Effector memory CD4-positive, alpha-beta T cell (primary cell): Measurements from ENCODE around the gene TNFRSF18.

Experiments used
- DNase-seq, 3 donors: peaks; one replicate each; pipeline ENCODE4 v3.0.0-alpha.2; 2020
- H3K27ac ChIP-seq: 2 replicates; pipeline ENCODE4 v1.7.0; 2013; ENCODE audit warnings: mild to moderate bottlenecking, low read length, moderate library complexity; ENCODE audit not compliant: insufficient read depth, poor library complexity, severe bottlenecking
- H3K27me3 ChIP-seq: replicated peaks from 2 replicates; pipeline ENCODE4 v1.7.0; 2013; ENCODE audit warnings: mild to moderate bottlenecking, low read length; ENCODE audit not compliant: insufficient read depth, control insufficient read depth, poor library complexity, severe bottlenecking
- H3K36me3 ChIP-seq: 2 replicates; pipeline ENCODE4 v1.7.0; 2013; ENCODE audit warnings: mild to moderate bottlenecking, low read length, moderate library complexity; ENCODE audit not compliant: control insufficient read depth, insufficient read depth
- H3K4me1 ChIP-seq: 2 replicates; pipeline ENCODE4 v1.7.0; 2013; ENCODE audit warnings: low read length, mild to moderate bottlenecking; ENCODE audit not compliant: control insufficient read depth, insufficient read depth, poor library complexity, severe bottlenecking
- H3K4me3 ChIP-seq: 2 replicates; pipeline ENCODE4 v1.7.0; 2013; ENCODE audit warnings: low read length, low read depth, mild to moderate bottlenecking; ENCODE audit not compliant: insufficient read depth, poor library complexity, severe bottlenecking
- H3K9me3 ChIP-seq: 2 replicates; pipeline ENCODE4 v1.7.0; 2013; ENCODE audit warnings: mild to moderate bottlenecking, low read length, moderate library complexity; ENCODE audit not compliant: control insufficient read depth

The TNFRSF18 gene

GRCh38 chr1:1213345-1214265, 7.2 kb upstream of the TNFRSF18 start, which contains the start of gene TNFRSF4:
TNFRSF4 (minus strand) TSS chr1:1214153; CDS start chr1:1214127, 26 bp downstream.
- Histone ChIP-seq H3K9me3 (no peaks in the 10 kb centered on the region), H3K4me1 (peaks cover 74% of the 10 kb centered on the region), H3K27me3 (no peaks in the 10 kb centered on the region), H3K27ac (peak within 1 kb of the TSS; percentile 89), H3K4me3 (peak within 1 kb of the TSS; percentile 74), H3K36me3 (no peaks in the 10 kb centered on the region)
- peak in 2 of 3 donors; percentile 45 to 51 for DNase-seq

DNA sequence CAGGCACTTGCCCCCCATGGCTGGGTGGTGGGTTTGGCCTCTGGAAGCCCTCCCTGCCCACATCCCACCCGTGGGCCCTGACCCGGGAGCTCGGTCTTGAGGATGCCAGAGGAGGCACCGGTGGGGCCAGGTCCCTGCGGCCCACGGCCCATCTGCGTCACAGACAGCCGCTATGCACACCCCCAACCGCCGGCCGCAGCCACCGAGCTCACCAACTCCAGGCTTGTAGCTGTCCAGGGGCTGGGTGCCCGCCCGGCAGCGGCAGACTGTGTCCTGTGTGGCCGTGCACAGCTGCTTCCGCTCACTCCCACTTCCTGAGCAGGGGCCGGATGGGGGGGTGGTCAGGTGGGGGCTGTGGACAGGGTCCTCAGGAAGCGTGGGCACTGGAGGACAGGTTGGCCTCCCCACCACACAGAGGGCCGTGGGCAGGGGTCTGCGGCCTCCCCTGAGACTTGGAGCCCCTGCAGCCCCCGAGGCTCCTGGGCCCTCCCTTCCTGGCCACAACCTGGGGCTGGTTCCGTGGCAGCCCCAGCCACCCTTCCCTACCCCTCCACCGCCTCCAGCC, 6.5 kb upstream of the TNFRSF18 start:
- H3K27me3 ChIP-seq: no peaks in the 10 kb centered on the region
- peak overlapping the region; percentile 74 for H3K4me3 ChIP-seq
- peak; percentile 43 to 59 (median 44) for DNase-seq
- no peaks in the 10 kb centered on the region for H3K9me3 ChIP-seq
- H3K27ac ChIP-seq: peak overlapping the region; percentile 89
- H3K36me3 ChIP-seq: no peaks in the 10 kb centered on the region
- H3K4me1 ChIP-seq: peaks cover 74% of the 10 kb centered on the region

GRCh38 chr1:1211541-1212441, 5.4 kb upstream of the TNFRSF18 start:
- H3K9me3 ChIP-seq: no peaks in the 10 kb centered on the region
- no peaks in the 10 kb centered on the region for H3K27me3 ChIP-seq
- no peaks in the 10 kb centered on the region for H3K36me3 ChIP-seq
- H3K4me3 ChIP-seq: peak overlapping the region; percentile 29
- peak overlapping the region; percentile 32 for H3K27ac ChIP-seq
- DNase-seq: no peak
- H3K4me1 ChIP-seq: peaks cover 77% of the 10 kb centered on the region

GRCh38 chr1:1210726-1211540, 4.5 kb upstream of the TNFRSF18 start:
- Histone ChIP-seq H3K36me3 (no peaks in the 10 kb centered on the region), H3K27ac (peak overlapping the region; percentile 32), H3K27me3 (no peaks in the 10 kb centered on the region), H3K4me1 (peaks cover 77% of the 10 kb centered on the region), H3K9me3 (no peaks in the 10 kb centered on the region), H3K4me3 (no peak overlapping the region)
- DNase-seq: no peak

- peak; percentile 43 to 51 (median 47) for DNase-seq
- peak overlapping the region; percentile 83 for H3K27ac ChIP-seq
- no peaks in the 10 kb centered on the region for H3K9me3 ChIP-seq
- no peaks in the 10 kb centered on the region for H3K27me3 ChIP-seq
- H3K4me3 ChIP-seq: peak overlapping the region; percentile 26
- peaks cover 69% of the 10 kb centered on the region for H3K4me1 ChIP-seq
- H3K36me3 ChIP-seq: no peaks in the 10 kb centered on the region
Observed at GRCh38 chr1:1208713-1209433, 2.5 kb upstream of the TNFRSF18 start.

GRCh38 chr1:1207571-1207892, 1.1 kb upstream of the TNFRSF18 start:
- peak overlapping the region; percentile 83 for H3K27ac ChIP-seq
- H3K36me3 ChIP-seq: no peaks in the 10 kb centered on the region
- no peaks in the 10 kb centered on the region for H3K27me3 ChIP-seq
- H3K9me3 ChIP-seq: no peaks in the 10 kb centered on the region
- H3K4me1 ChIP-seq: peaks cover 56% of the 10 kb centered on the region
- H3K4me3 ChIP-seq: no peak overlapping the region
- no peak for DNase-seq

DNA sequence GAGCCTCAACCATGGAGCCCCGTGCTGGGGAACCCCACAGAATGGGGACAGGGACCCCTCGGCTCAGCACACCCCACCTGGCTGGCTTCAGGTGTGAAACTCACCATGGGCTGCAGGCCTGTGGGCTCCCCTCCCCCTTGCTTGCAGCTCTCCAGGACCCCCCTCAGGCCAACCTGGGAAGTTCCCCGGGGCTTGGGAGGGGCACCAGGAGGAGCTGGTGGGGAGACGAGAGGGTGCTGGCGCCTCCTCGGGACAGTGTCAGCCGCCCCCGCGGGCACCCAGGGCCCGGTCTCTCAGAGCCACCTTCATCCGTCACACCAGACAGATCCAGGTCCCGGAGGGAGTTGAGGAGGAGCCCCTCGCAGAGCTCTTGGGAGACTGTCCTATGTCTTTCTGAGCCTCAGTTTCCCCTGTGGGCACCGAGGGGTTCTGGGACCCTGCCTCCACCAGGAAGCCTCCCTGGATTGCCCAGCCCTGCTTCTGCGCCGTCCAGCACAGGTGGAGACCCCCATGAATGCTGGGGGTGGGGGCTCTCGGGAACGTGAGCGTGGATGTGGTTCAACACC, 657 bp upstream of the TNFRSF18 start:
- no peaks in the 10 kb centered on the region for H3K9me3 ChIP-seq
- peak overlapping the region; percentile 83 for H3K27ac ChIP-seq
- peaks cover 53% of the 10 kb centered on the region for H3K4me1 ChIP-seq
- DNase-seq: no peak
- H3K27me3 ChIP-seq: no peaks in the 10 kb centered on the region
- H3K4me3 ChIP-seq: peak overlapping the region; percentile 55
- H3K36me3 ChIP-seq: no peaks in the 10 kb centered on the region

- no peaks in the 10 kb centered on the region for H3K9me3 ChIP-seq
- peak overlapping the region; percentile 55 for H3K4me3 ChIP-seq
- no peak for DNase-seq
- no peaks in the 10 kb centered on the region for H3K36me3 ChIP-seq
- peaks cover 48% of the 10 kb centered on the region for H3K4me1 ChIP-seq
- peak overlapping the region; percentile 83 for H3K27ac ChIP-seq
- no peaks in the 10 kb centered on the region for H3K27me3 ChIP-seq
Observed at GRCh38 chr1:1205769-1206375, 520 bp downstream of the TNFRSF18 start.
